SU-DHL-6 (cell line): Measurements from ENCODE around the gene ACCSL.

Experiments used
- H2AFZ ChIP-seq: fragments of 200-600 bp; sonication (generic); 2 replicates; pipeline ENCODE4 v1.6.1; 2014; ENCODE audit warnings: low read depth, mild to moderate bottlenecking, moderate library complexity, mixed read lengths, antibody characterized with exemption, low read length; ENCODE audit not compliant: severe bottlenecking
- H3F3A ChIP-seq: fragments of 200-600 bp; shearing (Covaris generic); 2 replicates; pipeline ENCODE4 v1.6.0; 2016; ENCODE audit warnings: antibody characterized with exemption, mild to moderate bottlenecking; ENCODE audit not compliant: insufficient read depth
- H3K27ac ChIP-seq: fragments of 200-600 bp; sonication (generic); 2 replicates; pipeline ENCODE4 v1.5.1; 2016; ENCODE audit warnings: low read depth, mild to moderate bottlenecking, low read length, moderate library complexity, mixed read lengths
- H3K27me3 ChIP-seq: fragments of 200-600 bp; sonication (generic), shearing (Covaris generic); 2 replicates; pipeline ENCODE4 v1.6.0; 2014; ENCODE audit warnings: mild to moderate bottlenecking, low read length
- H3K36me3 ChIP-seq: fragments of 200-600 bp; sonication (generic); 2 replicates; pipeline ENCODE4 v1.6.1; 2014; ENCODE audit warnings: mild to moderate bottlenecking, low read length, mixed read lengths
- H3K4me2 ChIP-seq: fragments of 300-600, 200-600 bp; shearing (Covaris generic), sonication (generic); 2 replicates; pipeline ENCODE4 v1.6.0; 2014; ENCODE audit warnings: low read length, low read depth, mild to moderate bottlenecking; ENCODE audit not compliant: poor library complexity, severe bottlenecking
- H3K4me3 ChIP-seq: fragments of 200-600 bp; sonication (generic); 2 replicates; pipeline ENCODE4 v1.5.1; 2014; ENCODE audit warnings: antibody characterized with exemption, low read length, mild to moderate bottlenecking, mixed read lengths; ENCODE audit not compliant: insufficient read depth, poor library complexity, severe bottlenecking
- H3K79me2 ChIP-seq: fragments of 200-600 bp; sonication (generic); 2 replicates; pipeline ENCODE4 v1.6.1; 2014; ENCODE audit warnings: mild to moderate bottlenecking, low read length, moderate library complexity; ENCODE audit not compliant: insufficient read depth
- H3K9ac ChIP-seq: fragments of 200-600 bp; sonication (generic); 2 replicates; pipeline ENCODE4 v1.7.0; 2014; ENCODE audit warnings: mild to moderate bottlenecking, low read length
- H3K9me2 ChIP-seq: fragments of 200-600 bp; sonication (generic); replicated peaks from 2 replicates; pipeline ENCODE4 v1.6.1; 2014; ENCODE audit warnings: low read length; ENCODE audit not compliant: insufficient read depth
- H3K9me3 ChIP-seq: fragments of 200-600 bp; sonication (generic); 2 replicates; pipeline ENCODE4 v1.6.1; 2014; ENCODE audit warnings: low read length, mixed read lengths; ENCODE audit not compliant: insufficient read depth
- H4K20me1 ChIP-seq: fragments of 200-600 bp; sonication (generic); 2 replicates; pipeline ENCODE4 v1.6.1; 2014; ENCODE audit warnings: low read depth, mild to moderate bottlenecking, antibody characterized with exemption, low read length, moderate library complexity, mixed read lengths
- EZH2phosphoT487 ChIP-seq: fragments of 200-600 bp; sonication (generic), shearing (Covaris generic); conservative IDR thresholded peaks from 2 replicates; pipeline ENCODE4 v1.6.1; 2018; ENCODE audit warnings: mild to moderate bottlenecking, antibody characterized with exemption, low read length, moderate library complexity, mixed read lengths
- TF ChIP-seq, protein P1 (sequence below): fragments of 200-600 bp; sonication (generic); IDR thresholded peaks from one replicate; pipeline ENCODE4 v1.5.1; 2017; ENCODE audit warnings: antibody characterized with exemption, mild to moderate bottlenecking, low read length, moderate library complexity; ENCODE audit not compliant: insufficient read depth, poor library complexity, severe bottlenecking

Gene ACCSL

DNA sequence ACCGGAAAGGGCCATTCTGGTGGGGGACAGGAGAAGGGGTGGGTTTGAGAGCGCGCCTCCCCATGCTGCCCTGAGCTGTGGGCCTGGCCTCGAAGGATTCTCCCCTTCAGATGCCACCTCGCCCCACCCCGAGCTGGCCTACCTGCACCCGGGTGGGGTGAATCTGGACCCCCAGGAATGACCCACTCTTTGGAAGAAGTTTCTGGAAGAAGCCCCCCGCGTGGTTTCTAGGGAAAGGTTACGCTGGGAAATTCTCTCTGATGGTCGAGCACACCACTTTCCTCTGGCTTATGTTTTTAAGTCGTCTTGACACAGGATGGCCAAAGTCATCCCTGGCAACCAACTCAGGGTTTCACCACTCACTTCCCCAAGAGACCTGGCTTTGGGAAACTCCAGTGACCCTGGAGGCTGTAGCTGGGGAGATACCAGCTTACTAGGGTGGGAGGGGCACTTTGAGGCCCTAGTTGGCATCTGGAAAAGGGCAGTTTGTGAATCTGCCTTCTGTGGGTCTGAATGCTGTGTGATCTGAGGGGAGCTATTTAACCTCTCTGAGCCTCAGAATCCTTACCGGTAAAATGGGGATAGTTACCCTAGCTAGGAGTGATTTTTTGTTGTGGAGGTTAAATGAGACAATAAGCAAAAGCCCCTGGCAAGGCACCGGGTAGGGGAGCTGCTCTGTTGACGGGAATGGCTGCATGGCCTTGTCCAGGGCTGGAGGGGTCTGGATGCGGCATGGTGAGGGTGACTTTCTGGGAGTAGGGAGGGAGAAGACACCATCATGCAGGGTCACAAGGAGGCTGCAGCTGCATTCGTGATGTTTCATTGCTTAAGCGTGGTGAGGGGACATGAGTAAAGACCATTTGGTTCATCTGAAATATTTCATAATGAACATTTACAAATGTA lies 45.3 kb upstream of the ACCSL start:
- H3K27me3 ChIP-seq, result no peaks in the 10 kb centered on the region
- H3K4me2 ChIP-seq, result no peak overlapping the region
- no peak overlapping the region for H3K9ac ChIP-seq

DNA sequence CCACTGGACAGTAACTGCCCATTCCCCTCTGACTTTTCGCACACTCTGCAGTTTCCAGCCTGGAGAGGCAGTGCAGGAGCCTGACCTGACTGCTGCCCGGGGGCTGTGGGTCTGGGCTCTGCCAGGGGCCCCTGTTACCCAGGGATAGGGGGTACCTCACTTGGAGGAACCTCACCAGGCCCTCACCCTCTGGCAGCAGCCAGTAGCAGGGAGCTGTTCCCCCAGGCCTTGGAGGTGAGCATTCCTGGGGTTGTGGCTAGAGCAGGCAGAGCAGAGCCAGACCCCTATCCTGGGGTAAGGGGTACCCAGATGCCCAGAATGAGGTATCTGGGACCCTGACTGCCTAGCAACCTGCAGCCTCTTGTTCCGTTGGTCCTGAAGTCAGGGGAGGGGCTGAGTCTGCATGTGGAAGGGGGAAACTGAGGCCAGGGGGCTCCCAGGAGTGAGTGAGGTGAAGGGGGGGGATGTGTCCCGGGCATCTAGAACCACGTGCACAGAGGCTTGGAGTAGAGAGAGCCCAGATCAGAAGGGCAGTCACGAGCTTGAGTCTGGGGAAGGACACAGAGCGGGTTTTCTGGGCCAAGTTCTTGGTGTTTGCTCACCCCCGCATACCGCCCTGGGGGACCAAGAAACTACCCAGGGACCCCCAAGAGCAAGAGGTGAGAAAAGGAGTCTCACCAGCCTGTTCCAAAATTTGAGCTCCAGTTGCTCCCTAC lies 43.9 kb upstream of the ACCSL start:
- Histone ChIP-seq H4K20me1 (no peaks in the 10 kb centered on the region), H3F3A (no peaks in the 10 kb centered on the region), H3K4me3 (no peak overlapping the region), H2AFZ (no peak overlapping the region), H3K9ac (no peak overlapping the region), H3K4me2 (no peak overlapping the region), H3K27ac (no peak overlapping the region), H3K9me2 (no peaks in the 10 kb centered on the region), H3K36me3 (no peaks in the 10 kb centered on the region), H3K79me2 (no peaks in the 10 kb centered on the region), H3K27me3 (no peaks in the 10 kb centered on the region), H3K9me3 (no peaks in the 10 kb centered on the region)
- TF ChIP-seq EZH2phosphoT487, result no peak
- TF ChIP-seq, protein P1, sequence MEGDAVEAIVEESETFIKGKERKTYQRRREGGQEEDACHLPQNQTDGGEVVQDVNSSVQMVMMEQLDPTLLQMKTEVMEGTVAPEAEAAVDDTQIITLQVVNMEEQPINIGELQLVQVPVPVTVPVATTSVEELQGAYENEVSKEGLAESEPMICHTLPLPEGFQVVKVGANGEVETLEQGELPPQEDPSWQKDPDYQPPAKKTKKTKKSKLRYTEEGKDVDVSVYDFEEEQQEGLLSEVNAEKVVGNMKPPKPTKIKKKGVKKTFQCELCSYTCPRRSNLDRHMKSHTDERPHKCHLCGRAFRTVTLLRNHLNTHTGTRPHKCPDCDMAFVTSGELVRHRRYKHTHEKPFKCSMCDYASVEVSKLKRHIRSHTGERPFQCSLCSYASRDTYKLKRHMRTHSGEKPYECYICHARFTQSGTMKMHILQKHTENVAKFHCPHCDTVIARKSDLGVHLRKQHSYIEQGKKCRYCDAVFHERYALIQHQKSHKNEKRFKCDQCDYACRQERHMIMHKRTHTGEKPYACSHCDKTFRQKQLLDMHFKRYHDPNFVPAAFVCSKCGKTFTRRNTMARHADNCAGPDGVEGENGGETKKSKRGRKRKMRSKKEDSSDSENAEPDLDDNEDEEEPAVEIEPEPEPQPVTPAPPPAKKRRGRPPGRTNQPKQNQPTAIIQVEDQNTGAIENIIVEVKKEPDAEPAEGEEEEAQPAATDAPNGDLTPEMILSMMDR, result no peak

More for the DNA sequence above, 45.3 kb upstream of the ACCSL start:
- no peaks in the 10 kb centered on the region for H4K20me1 ChIP-seq
- H3K79me2 ChIP-seq, result no peaks in the 10 kb centered on the region
- no peak overlapping the region for H3K4me3 ChIP-seq
- TF ChIP-seq, protein P1, result no peak
- TF ChIP-seq EZH2phosphoT487, result no peak
- no peaks in the 10 kb centered on the region for H3K36me3 ChIP-seq
- no peak overlapping the region for H3K27ac ChIP-seq
- H3K9me2 ChIP-seq, result no peaks in the 10 kb centered on the region
- no peaks in the 10 kb centered on the region for H3K9me3 ChIP-seq
- no peaks in the 10 kb centered on the region for H3F3A ChIP-seq
- H2AFZ ChIP-seq, result no peak overlapping the region

DNA sequence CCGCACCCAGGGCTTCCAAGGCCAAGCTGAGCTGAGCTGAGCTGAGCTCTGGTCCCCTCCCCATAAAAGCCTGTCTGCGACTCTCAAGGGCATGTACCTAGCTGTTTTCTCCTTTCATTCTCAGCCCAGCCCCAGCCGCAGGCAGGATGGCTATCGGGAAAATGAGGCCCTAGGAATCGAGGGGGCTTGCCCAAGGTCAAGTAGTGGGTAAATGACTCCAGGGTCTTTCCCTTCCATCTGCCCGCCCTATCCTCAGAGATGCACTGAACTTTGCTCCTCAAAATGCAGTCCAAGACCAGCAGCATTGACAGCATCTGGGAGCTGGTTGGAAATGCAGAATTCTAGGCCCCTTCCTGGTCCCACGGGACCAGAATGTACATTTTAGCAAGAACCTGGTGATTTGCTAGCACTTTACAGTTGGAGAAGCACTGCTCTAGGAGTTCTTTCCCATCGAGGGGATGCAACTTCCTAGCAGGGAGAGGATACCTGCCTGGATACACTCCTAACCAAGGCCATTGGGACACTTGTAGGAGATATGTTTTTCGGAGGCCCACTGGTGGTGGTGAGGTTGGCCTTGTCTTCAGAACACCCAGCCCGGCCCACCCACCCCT lies 43.2 kb upstream of the ACCSL start:
- H3K36me3 ChIP-seq, result no peaks in the 10 kb centered on the region
- no peaks in the 10 kb centered on the region for H3F3A ChIP-seq
- H4K20me1 ChIP-seq, result no peaks in the 10 kb centered on the region
- H3K9ac ChIP-seq, result no peak overlapping the region
- no peak overlapping the region for H2AFZ ChIP-seq
- no peak overlapping the region for H3K27ac ChIP-seq
- no peak overlapping the region for H3K4me3 ChIP-seq
- H3K27me3 ChIP-seq, result no peaks in the 10 kb centered on the region
- no peaks in the 10 kb centered on the region for H3K9me3 ChIP-seq
- TF ChIP-seq, protein P1, result no peak
- TF ChIP-seq EZH2phosphoT487, result no peak
- H3K9me2 ChIP-seq, result no peaks in the 10 kb centered on the region
- H3K79me2 ChIP-seq, result no peaks in the 10 kb centered on the region
- H3K4me2 ChIP-seq, result no peak overlapping the region
